ENCODE measurements around the gene GSK3A. TPM values are rescaled to one million over a fixed set of nuclear protein-coding genes. Genes with fewer than 3 reads are reported as not detected.

GSK3A gene
- total and polyA plus RNA-seq, 9 of the 15 experiments (the other 6 are each of a cell fraction or from before 2014, with no cell fraction given), result 0.62 to 90.7 (median 33.3) TPM

DNA sequence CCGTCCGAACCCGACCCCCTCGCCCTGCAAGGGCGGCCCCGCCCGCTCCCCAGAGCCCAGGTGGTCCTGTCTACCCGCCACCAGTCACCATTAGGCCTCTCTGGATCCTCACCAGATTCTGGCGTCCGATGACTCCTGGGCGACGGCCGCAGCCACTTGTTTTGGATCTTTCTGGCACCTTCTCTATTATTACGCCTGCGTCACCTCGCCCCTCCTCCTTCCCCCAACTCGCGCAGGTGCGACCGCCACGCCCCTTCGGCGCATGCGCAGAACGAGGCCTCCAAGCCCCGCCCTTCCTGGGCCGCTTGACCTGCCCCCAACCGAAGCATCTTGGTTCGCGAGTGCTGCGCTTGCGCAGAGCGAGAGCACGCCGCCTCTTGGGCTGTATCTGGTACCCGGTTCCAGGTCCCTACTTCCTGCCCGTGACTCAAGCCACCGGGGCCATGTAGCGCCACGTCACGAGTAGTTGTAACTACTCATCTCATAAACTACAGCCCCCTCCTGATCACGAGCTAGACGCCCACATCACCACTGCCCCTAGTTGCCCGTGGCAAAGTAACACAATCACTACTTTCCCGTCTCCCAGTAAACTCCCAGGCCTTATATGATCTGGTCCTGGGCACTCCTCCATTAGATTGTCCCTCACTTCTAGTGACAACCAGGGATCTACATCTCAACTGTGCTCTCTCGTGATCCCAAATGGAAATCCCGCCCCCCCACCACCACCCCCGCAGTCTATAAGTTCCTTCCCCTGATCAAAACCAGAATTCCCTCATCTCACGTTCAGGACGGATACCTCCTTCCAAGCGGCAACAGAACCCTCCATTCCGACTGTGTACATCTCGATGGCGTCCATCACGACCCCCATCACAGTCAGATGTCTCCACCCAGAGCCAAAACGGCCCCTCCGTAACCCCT lies 24.6 kb downstream of the GSK3A start, which contains the start of gene DEDD2 (continued):
- TF ChIP-seq FOXP4 (CRISPR knock-in tag; IDR thresholded peaks at IDR 0.05; ENCODE audit: borderline replicate concordance) (no peak), EZH2 (IDR thresholded peaks at IDR 0.05; ENCODE audit: borderline replicate concordance, low read depth, low read length) (no peak), TAL1 (IDR thresholded peaks at IDR 0.05) (no peak), ZNF175 (CRISPR knock-in tag; IDR thresholded peaks at IDR 0.05; ENCODE audit: low read depth) (no peak), SP2 (IDR thresholded peaks at IDR 0.05; ENCODE audit: extremely low read depth, low read depth, low read length, poor library complexity, severe bottlenecking) (no peak), NFRKB (IDR thresholded peaks at IDR 0.05; ENCODE audit: low read depth) (0 out of 2 replicates have a peak, but pooled peaks have one; percentile 47), HMGXB4 (CRISPR knock-in tag; IDR thresholded peaks at IDR 0.05) (no peak), HLTF (IDR thresholded peaks at IDR 0.05) (no peak)
- TF ChIP-seq, protein P1, sequence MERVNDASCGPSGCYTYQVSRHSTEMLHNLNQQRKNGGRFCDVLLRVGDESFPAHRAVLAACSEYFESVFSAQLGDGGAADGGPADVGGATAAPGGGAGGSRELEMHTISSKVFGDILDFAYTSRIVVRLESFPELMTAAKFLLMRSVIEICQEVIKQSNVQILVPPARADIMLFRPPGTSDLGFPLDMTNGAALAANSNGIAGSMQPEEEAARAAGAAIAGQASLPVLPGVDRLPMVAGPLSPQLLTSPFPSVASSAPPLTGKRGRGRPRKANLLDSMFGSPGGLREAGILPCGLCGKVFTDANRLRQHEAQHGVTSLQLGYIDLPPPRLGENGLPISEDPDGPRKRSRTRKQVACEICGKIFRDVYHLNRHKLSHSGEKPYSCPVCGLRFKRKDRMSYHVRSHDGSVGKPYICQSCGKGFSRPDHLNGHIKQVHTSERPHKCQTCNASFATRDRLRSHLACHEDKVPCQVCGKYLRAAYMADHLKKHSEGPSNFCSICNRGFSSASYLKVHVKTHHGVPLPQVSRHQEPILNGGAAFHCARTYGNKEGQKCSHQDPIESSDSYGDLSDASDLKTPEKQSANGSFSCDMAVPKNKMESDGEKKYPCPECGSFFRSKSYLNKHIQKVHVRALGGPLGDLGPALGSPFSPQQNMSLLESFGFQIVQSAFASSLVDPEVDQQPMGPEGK (CRISPR knock-in tag; IDR thresholded peaks at IDR 0.05; ENCODE audit: borderline replicate concordance), result no peak
- TF ChIP-seq, protein P2, sequence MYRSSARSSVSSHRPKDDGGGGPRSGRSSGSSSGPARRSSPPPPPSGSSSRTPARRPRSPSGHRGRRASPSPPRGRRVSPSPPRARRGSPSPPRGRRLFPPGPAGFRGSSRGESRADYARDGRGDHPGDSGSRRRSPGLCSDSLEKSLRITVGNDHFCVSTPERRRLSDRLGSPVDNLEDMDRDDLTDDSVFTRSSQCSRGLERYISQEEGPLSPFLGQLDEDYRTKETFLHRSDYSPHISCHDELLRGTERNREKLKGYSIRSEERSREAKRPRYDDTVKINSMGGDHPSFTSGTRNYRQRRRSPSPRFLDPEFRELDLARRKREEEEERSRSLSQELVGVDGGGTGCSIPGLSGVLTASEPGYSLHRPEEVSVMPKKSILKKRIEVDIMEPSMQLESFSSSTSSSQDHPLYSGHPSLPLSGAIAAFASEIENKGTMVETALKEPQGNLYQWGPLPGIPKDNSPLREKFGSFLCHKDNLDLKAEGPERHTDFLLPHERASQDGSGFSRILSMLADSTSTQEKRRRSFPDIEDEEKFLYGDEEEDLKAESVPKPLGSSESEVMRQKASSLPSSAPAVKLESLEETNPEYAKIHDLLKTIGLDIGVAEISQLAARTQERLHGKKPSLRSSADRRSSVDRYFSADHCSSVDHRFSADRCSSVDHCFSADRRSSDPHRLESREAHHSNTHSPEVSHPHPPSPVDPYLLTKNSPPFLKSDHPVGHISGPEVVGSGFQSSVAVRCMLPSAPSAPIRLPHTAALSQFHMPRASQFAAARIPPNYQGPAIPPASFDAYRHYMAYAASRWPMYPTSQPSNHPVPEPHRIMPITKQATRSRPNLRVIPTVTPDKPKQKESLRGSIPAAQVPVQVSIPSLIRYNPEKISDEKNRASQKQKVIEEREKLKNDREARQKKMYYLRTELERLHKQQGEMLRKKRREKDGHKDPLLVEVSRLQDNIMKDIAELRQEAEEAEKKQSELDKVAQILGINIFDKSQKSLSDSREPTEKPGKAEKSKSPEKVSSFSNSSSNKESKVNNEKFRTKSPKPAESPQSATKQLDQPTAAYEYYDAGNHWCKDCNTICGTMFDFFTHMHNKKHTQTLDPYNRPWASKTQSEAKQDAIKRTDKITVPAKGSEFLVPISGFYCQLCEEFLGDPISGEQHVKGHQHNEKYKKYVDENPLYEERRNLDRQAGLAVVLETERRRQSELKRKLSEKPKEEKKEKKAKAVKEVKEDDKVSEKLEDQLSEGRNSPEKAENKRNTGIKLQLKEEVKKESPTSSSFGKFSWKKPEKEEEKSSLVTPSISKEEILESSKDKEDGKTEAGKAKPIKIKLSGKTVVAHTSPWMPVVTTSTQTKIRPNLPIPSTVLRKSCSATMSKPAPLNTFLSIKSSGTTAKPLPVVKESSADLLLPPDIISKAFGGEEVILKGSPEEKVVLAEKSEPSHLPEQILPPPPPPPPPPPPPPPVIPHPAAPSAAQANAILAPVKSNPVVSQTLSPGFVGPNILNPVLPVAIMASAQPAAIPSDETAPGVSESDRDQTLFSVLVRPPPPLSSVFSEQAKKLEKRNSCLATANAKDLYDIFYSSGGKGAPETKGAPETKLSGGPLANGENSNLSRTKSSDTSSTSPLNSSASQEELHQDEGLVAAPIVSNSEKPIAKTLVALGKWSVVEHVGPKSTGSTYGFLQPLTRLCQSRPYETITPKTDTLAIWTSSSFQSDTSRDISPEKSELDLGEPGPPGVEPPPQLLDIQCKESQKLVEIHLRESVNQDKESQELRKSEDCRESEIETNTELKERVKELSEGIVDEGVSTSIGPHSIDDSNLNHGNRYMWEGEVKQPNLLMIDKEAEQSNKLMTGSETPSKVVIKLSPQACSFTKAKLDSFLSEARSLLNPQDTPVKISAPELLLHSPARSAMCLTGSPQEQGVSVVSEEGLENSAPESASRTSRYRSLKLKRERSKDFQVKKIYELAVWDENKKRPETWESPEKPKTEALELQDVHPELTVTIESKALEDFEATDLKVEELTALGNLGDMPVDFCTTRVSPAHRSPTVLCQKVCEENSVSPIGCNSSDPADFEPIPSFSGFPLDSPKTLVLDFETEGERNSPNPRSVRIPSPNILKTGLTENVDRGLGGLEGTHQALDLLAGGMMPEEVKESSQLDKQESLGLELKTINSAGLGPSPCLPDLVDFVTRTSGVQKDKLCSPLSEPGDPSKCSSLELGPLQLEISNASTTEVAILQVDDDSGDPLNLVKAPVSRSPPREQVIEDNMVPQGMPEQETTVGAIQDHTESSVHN (IDR thresholded peaks at IDR 0.05; ENCODE audit: borderline replicate concordance in 1 of 2, low read depth in 1 of 2), result peak in 1 of 2 experiments; percentile 51; a peak in 1 of 4 replicates
